IMR-90 (cell line): ENCODE data around the gene ALKBH5. TPM values are rescaled to one million over a fixed set of nuclear protein-coding genes. Genes with fewer than 3 reads are reported as not detected.
A peak's percentile ranks its signal among the peaks of the same experiment; 100 is the strongest.

Experiments
- ATAC-seq: fragments of 200-7000 bp; cut with Tn5 transposase; 2 replicates; pipeline ENCODE4 v1.9.1; 2020; ENCODE audit warnings: low read depth, mild to moderate bottlenecking, moderate library complexity
- BruUV-seq: library from RNA; stranded (reverse); fragments of 400-500 nt; replicated peaks from 2 replicates; lab custom pipeline; 2021; lab: Mats Ljungman, UMichigan
- CTCF ChIA-PET: fragments of 300-600 bp; formaldehyde crosslinking; extraction: SDS; loops from one replicate; lab custom pipeline; 2021; ENCODE audit warnings: antibody characterized with exemption; lab: Yijun Ruan, JAX
- POLR2A ChIA-PET: fragments of 300-600 bp; sonication (Branson Sonifier 250); formaldehyde crosslinking; loops from one replicate; lab custom pipeline; 2022; ENCODE audit warnings: antibody characterized with exemption; ENCODE audit not compliant: unreplicated experiment; lab: Charles Lee
- DNase-seq: peaks from one replicate; pipeline ENCODE4 v3.0.0; 2013
- H2AFZ ChIP-seq: replicated peaks from 2 replicates; pipeline ENCODE3; 2013; ENCODE audit warnings: low read length, mild to moderate bottlenecking; ENCODE audit not compliant: poor library complexity
- H2AK5ac ChIP-seq: 2 replicates; pipeline ENCODE4 v1.6.1; 2013; ENCODE audit warnings: low read depth, low read length, inconsistent platforms
- H2AK9ac ChIP-seq: replicated peaks from 2 replicates; pipeline ENCODE3; 2013; ENCODE audit warnings: mild to moderate bottlenecking, low read depth, low read length, moderate library complexity; ENCODE audit not compliant: poor library complexity
- H2BK120ac ChIP-seq: 2 replicates; pipeline ENCODE4 v1.6.1; 2013; ENCODE audit warnings: low read depth, low read length, inconsistent platforms
- H2BK15ac ChIP-seq: 3 replicates; pipeline ENCODE4 v1.6.1; 2013; ENCODE audit warnings: low read depth, low read length, inconsistent platforms
- H2BK20ac ChIP-seq: 2 replicates; pipeline ENCODE4 v1.6.1; 2013; ENCODE audit warnings: low read depth, mild to moderate bottlenecking, inconsistent platforms, low read length, moderate library complexity
- H2BK5ac ChIP-seq: 2 replicates; pipeline ENCODE4 v1.6.1; 2013; ENCODE audit warnings: mild to moderate bottlenecking, low read depth, low read length, inconsistent platforms; ENCODE audit not compliant: poor library complexity, severe bottlenecking
- H3K14ac ChIP-seq: replicated peaks from 2 replicates; pipeline ENCODE4 v1.6.1; 2013; ENCODE audit warnings: low read depth, low read length, inconsistent platforms
- H3K18ac ChIP-seq: 2 replicates; pipeline ENCODE4 v1.6.1; 2013; ENCODE audit warnings: low read depth, low read length, control low read depth
- H3K23ac ChIP-seq: 2 replicates; pipeline ENCODE4 v1.6.1; 2013; ENCODE audit warnings: low read depth, low read length, inconsistent platforms
- H3K27ac ChIP-seq: 2 replicates; pipeline ENCODE4 v1.5.1; 2013; ENCODE audit warnings: mild to moderate bottlenecking, control low read depth, low read length; ENCODE audit not compliant: insufficient read depth
- H3K27me3 ChIP-seq: 2 replicates; pipeline ENCODE4 v1.6.1; 2013; ENCODE audit warnings: low read length; ENCODE audit not compliant: control insufficient read depth, insufficient read depth
- H3K36me3 ChIP-seq: 2 replicates; pipeline ENCODE4 v1.6.1; 2013; ENCODE audit warnings: low read length, mixed read lengths; ENCODE audit not compliant: control insufficient read depth, insufficient read depth
- H3K4ac ChIP-seq: 2 replicates; pipeline ENCODE4 v1.6.1; 2013; ENCODE audit warnings: low read depth, low read length, inconsistent platforms
- H3K4me1 ChIP-seq: 2 replicates; pipeline ENCODE4 v1.6.1; 2013; ENCODE audit warnings: low read length, mixed read lengths; ENCODE audit not compliant: control insufficient read depth, insufficient read depth
- H3K4me2 ChIP-seq: 2 replicates; pipeline ENCODE4 v1.6.1; 2013; ENCODE audit warnings: low read depth, mild to moderate bottlenecking, control low read depth, low read length, moderate library complexity
- H3K4me3 ChIP-seq: 2 replicates; pipeline ENCODE4 v1.5.1; 2013; ENCODE audit warnings: low read depth, mild to moderate bottlenecking, control low read depth, low read length, moderate library complexity; ENCODE audit not compliant: insufficient read depth
- H3K56ac ChIP-seq: 2 replicates; pipeline ENCODE4 v1.6.1; 2013; ENCODE audit warnings: low read length, inconsistent platforms; ENCODE audit not compliant: insufficient read depth; ENCODE audit errors: extremely low read depth
- H3K79me1 ChIP-seq, 2 experiments: 2 replicates each; pipeline ENCODE4 v1.6.1; 2013; ENCODE audit warnings: low read length in 2 of 2, inconsistent platforms in 1 of 2, low read depth in 1 of 2
- H3K9ac ChIP-seq: 2 replicates; pipeline ENCODE4 v1.6.1; 2013; ENCODE audit warnings: low read depth, low read length, control low read depth
- H3K9me1 ChIP-seq: 2 replicates; pipeline ENCODE4 v1.6.1; 2013; ENCODE audit warnings: low read length, inconsistent platforms; ENCODE audit not compliant: insufficient read depth
- H3K9me3 ChIP-seq: 2 replicates; pipeline ENCODE4 v1.6.1; 2013; ENCODE audit warnings: low read length; ENCODE audit not compliant: control insufficient read depth, insufficient read depth
- H4K20me1 ChIP-seq: 2 replicates; pipeline ENCODE4 v1.6.1; 2013; ENCODE audit warnings: low read length, inconsistent platforms; ENCODE audit not compliant: insufficient read depth
- H4K5ac ChIP-seq: 2 replicates; pipeline ENCODE4 v1.6.1; 2013; ENCODE audit warnings: mild to moderate bottlenecking, low read depth, low read length, control low read depth
- H4K8ac ChIP-seq, 2 experiments: 2 replicates each; pipeline ENCODE4 v1.6.1; 2013; ENCODE audit warnings: low read depth in 2 of 2, low read length in 2 of 2, control low read depth in 1 of 2, inconsistent platforms in 1 of 2
- H4K91ac ChIP-seq: 2 replicates; pipeline ENCODE4 v1.6.1; 2013; ENCODE audit warnings: low read depth, low read length, inconsistent platforms; ENCODE audit not compliant: insufficient read depth
- MAZ ChIP-seq: IDR thresholded peaks from 2 replicates; pipeline ENCODE4 v1.6.1; 2012; ENCODE audit warnings: low read depth, mild to moderate bottlenecking, low read length, improper control_type of control experiment, moderate library complexity, borderline replicate concordance
- WGBS, 2 experiments: methylation state at CpG; one replicate each; pipeline versions ENCODE4 v1.1.5 to v1.1.7; 2013; ENCODE audit warnings: missing lambda C conversion rate in 2 of 2; ENCODE audit not compliant: insufficient read length in 1 of 2; ENCODE audit errors: extremely low coverage in 2 of 2; 5-methylcytosine and 5-hydroxymethylcytosine counted together
- dilution Hi-C: fragments of 300-500 bp; cut with HindIII; formaldehyde crosslinking; loops from one replicate; pipeline ENCODE4 v1.14.3; 2018; ENCODE audit warnings: low sequenced_read_pairs; ENCODE audit not compliant: unreplicated experiment
- in situ Hi-C: fragments of 300-500 bp; cut with MboI; formaldehyde crosslinking; loops from 3 replicates; pipeline ENCODE4 v1.14.3; 2019; ENCODE audit warnings: low sequenced_read_pairs, inconsistent platforms, mixed read lengths
- intact Hi-C: fragments of 100-400 bp; cut with micrococcal nuclease; formaldehyde crosslinking; loops from 2 replicates; pipeline ENCODE4 v1.10.0; 2022
- polyA plus RNA-seq, 3 experiments: library from polyadenylated mRNA; depleted of rRNA; stranded (reverse); fragments of >200 nt; gene quantifications; 2 replicates each; pipeline ENCODE4 v1.2.3, GENCODE V29; 2012; ENCODE audit warnings: low replicate concordance in 1 of 3
- total RNA-seq: library from RNA; depleted of rRNA; stranded (reverse); fragments of >200 nt; gene quantifications from 2 replicates; pipeline ENCODE4 v1.2.3, GENCODE V29; 2012

Gene ALKBH5
- total and polyA plus RNA-seq, 2 of the 4 experiments (the other 2 are of a cell fraction), result 57.6 to 79.6 TPM

DNA sequence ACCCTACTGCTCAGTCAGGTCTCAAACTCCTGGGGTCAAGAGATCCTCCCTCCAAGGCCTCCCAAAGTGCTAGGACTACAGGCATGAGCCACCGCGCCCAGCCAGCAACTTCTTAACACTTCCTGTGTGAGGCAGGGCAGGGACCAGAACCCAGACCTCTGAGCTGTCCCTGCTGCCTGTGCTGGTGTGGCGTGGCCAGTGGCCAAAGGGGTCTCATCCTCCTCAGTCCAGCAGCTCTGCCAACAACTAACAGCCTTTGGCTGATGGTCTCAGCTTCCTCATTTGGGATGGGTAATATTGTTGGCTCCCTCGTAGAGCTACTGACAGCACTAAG, 40.4 kb downstream of the ALKBH5 start:
- no peaks in the 10 kb centered on the region for H3K27me3 ChIP-seq
- no peak overlapping the region for H3K27ac ChIP-seq
- H3K56ac ChIP-seq, result no peak overlapping the region
- no peak overlapping the region for H3K18ac ChIP-seq
- no peak overlapping the region for H3K9ac ChIP-seq
- H3K36me3 ChIP-seq, result no peaks in the 10 kb centered on the region
- ChIA-PET CTCF (interaction anchor here (0.6 kb wide), 1 partner anchor 100 kb away, joined by 3 read pairs; no protein-coding TSS in a partner anchor), POLR2A (interaction anchor here (1.3 kb wide), 1 partner anchor 40 kb away, joined by 3 read pairs; the partner anchor contains the start of gene ALKBH5)
- no TSS peak for BruUV-seq
- 0 out of 2 replicates have a peak overlapping the region, but pooled peaks have one; percentile 90 for H3K14ac ChIP-seq
- peak overlapping the region; percentile 96 for H2AFZ ChIP-seq
- no peak overlapping the region for H2BK15ac ChIP-seq
- peaks cover 28% of the 10 kb centered on the region for H3K9me1 ChIP-seq
- peak overlapping the region; percentile 6 for H2BK5ac ChIP-seq
- H2BK120ac ChIP-seq, result peak overlapping the region; percentile 19; the same call in 1 of the 2 replicates
- H3K4me3 ChIP-seq, result no peak overlapping the region
- peak overlapping the region; percentile 87 for H3K4ac ChIP-seq
- ATAC-seq (no peak), DNase-seq (no peak)
- peak overlapping the region; percentile 83; the same call in 1 of the 2 replicates for H2AK5ac ChIP-seq
- H2AK9ac ChIP-seq, result peak overlapping the region; percentile 97
- TF ChIP-seq MAZ, result no peak
- H2BK20ac ChIP-seq, result no peak overlapping the region
- 80% methylated on average over 1 of the region's 4 CpGs; no CpG with 5 or more reads in 1 of the 2 experiments for WGBS, 2 experiments
- H4K5ac ChIP-seq, result peak overlapping the region; percentile 92
- peaks cover 16 to 36% of the 10 kb centered on the region in 2 experiments for H3K79me1 ChIP-seq
- no peak overlapping the region; the same call in 1 of the 2 replicates for H3K23ac ChIP-seq
- in situ Hi-C loops, result no loop called here
- H4K91ac ChIP-seq, result peak overlapping the region; percentile 77; the same call in 1 of the 2 replicates
- peaks cover 26% of the 10 kb centered on the region for H3K4me1 ChIP-seq
- intact Hi-C loops, result loop anchor here (2.0 kb wide), 1 partner anchor 35 kb away; the partner anchor contains the start of gene FLII
- H4K20me1 ChIP-seq, result peaks cover 24% of the 10 kb centered on the region
- H3K9me3 ChIP-seq, result no peaks in the 10 kb centered on the region
- dilution Hi-C loops, result no loop called here
- H3K4me2 ChIP-seq, result no peak overlapping the region
- H4K8ac ChIP-seq, result peak overlapping the region; percentile 95 to 98
